ENCODE results near the gene CDS2. TPM values are rescaled to one million over a fixed set of nuclear protein-coding genes. Genes with fewer than 3 reads are reported as not detected.

CDS2 gene
- total RNA-seq, 1 donor from 2014 or later, result 56.3 TPM

- Mint-ChIP-seq H3K9me3 (no peaks in the 10 kb centered on the region), H3K36me3 (ENCODE audit: low read depth) (no peaks in the 10 kb centered on the region), H3K27ac (ENCODE audit: unreplicated experiment) (no peak overlapping the region), H3K4me3 (no peak overlapping the region), H3K4me1 (peaks cover 17% of the 10 kb centered on the region), H3K27me3 (ENCODE audit: low read depth) (no peaks in the 10 kb centered on the region)
- no peak for TF ChIP-seq CTCF (conservative IDR thresholded peaks at IDR 0.05)
- DNase-seq (ENCODE audit: low read depth, low spot score), result no peak
Measured at GRCh38 chr20:5188736-5189135, 61.9 kb downstream of the CDS2 start.

- Mint-ChIP-seq H3K27ac (ENCODE audit: unreplicated experiment) (no peak overlapping the region), H3K27me3 (ENCODE audit: low read depth) (no peaks in the 10 kb centered on the region), H3K4me1 (peaks cover 20% of the 10 kb centered on the region), H3K4me3 (no peak overlapping the region), H3K9me3 (no peaks in the 10 kb centered on the region), H3K36me3 (ENCODE audit: low read depth) (no peaks in the 10 kb centered on the region)
- no peak for TF ChIP-seq CTCF (conservative IDR thresholded peaks at IDR 0.05)
- DNase-seq (ENCODE audit: low read depth, low spot score), result no peak
Measured at GRCh38 chr20:5189917-5190316, 63.1 kb downstream of the CDS2 start.

- H3K9me3 Mint-ChIP-seq, result no peaks in the 10 kb centered on the region
- H3K27me3 Mint-ChIP-seq (ENCODE audit: low read depth), result no peaks in the 10 kb centered on the region
- no peak for DNase-seq (ENCODE audit: low read depth, low spot score)
- no peak overlapping the region for H3K27ac Mint-ChIP-seq (ENCODE audit: unreplicated experiment)
- peaks cover 25% of the 10 kb centered on the region for H3K4me1 Mint-ChIP-seq
- H3K4me3 Mint-ChIP-seq, result no peak overlapping the region
- H3K36me3 Mint-ChIP-seq (ENCODE audit: low read depth), result no peaks in the 10 kb centered on the region
- no peak for TF ChIP-seq CTCF (conservative IDR thresholded peaks at IDR 0.05)
Measured at GRCh38 chr20:5190444-5190843, 63.6 kb downstream of the CDS2 start.

GRCh38 chr20:5191829-5192569, 65.2 kb downstream of the CDS2 start:
- TF ChIP-seq CTCF (conservative IDR thresholded peaks at IDR 0.05), result peak; percentile 83
- Mint-ChIP-seq H3K27me3 (ENCODE audit: low read depth) (no peaks in the 10 kb centered on the region), H3K4me3 (no peak overlapping the region), H3K36me3 (ENCODE audit: low read depth) (no peaks in the 10 kb centered on the region), H3K27ac (ENCODE audit: unreplicated experiment) (peak overlapping the region; percentile 39), H3K9me3 (no peaks in the 10 kb centered on the region), H3K4me1 (peaks cover 40% of the 10 kb centered on the region)
- no peak for DNase-seq (ENCODE audit: low read depth, low spot score)

GRCh38 chr20:5192570-5193431, 66.0 kb downstream of the CDS2 start:
- Mint-ChIP-seq H3K27ac (ENCODE audit: unreplicated experiment) (no peak overlapping the region), H3K4me3 (no peak overlapping the region), H3K27me3 (ENCODE audit: low read depth) (no peaks in the 10 kb centered on the region), H3K9me3 (no peaks in the 10 kb centered on the region), H3K4me1 (peaks cover 40% of the 10 kb centered on the region), H3K36me3 (ENCODE audit: low read depth) (no peaks in the 10 kb centered on the region)
- TF ChIP-seq CTCF (conservative IDR thresholded peaks at IDR 0.05), result no peak
- DNase-seq (ENCODE audit: low read depth, low spot score), result no peak

Data from neural crest cell (in vitro differentiated cells).